Panc1 (cell line): ENCODE results near the gene TIMM50.

Experiments
- POLR2AphosphoS5 ChIP-seq: IDR thresholded peaks from 2 replicates; pipeline ENCODE4 v1.6.1; 2012; ENCODE audit warnings: mild to moderate bottlenecking, low read depth, low read length, moderate library complexity
- REST ChIP-seq, 2 experiments: IDR thresholded peaks; 2 replicates each; pipeline ENCODE4 v1.6.1; 2011 to 2012; ENCODE audit warnings: low read depth in 2 of 2, control low read depth in 1 of 2, low read length in 1 of 2, mild to moderate bottlenecking in 1 of 2, moderate library complexity in 1 of 2; ENCODE audit not compliant: insufficient read depth in 1 of 2
- SIN3A ChIP-seq: IDR thresholded peaks from 2 replicates; pipeline ENCODE4 v1.6.1; 2012; ENCODE audit warnings: low read depth, mild to moderate bottlenecking, low read length, moderate library complexity, borderline replicate concordance; ENCODE audit not compliant: insufficient read depth
- TCF7L2 ChIP-seq: IDR thresholded peaks from 2 replicates; pipeline ENCODE4 v1.6.1; 2011; ENCODE audit warnings: mild to moderate bottlenecking, low read depth, low read length, inconsistent platforms
- TF ChIP-seq, protein P1 (sequence below): fragments of 450-650 bp; IDR thresholded peaks from 2 replicates; pipeline ENCODE4 v1.5.1; 2017; ENCODE audit warnings: mild to moderate bottlenecking

GRCh38 chr19:39472746-39473442, 7.7 kb upstream of the TIMM50 start:
- no peak for TF ChIP-seq POLR2AphosphoS5
- no peak for TF ChIP-seq REST (IDR thresholded peaks at IDR 0.05; ENCODE audit: insufficient read depth in 1 of 2, low read depth in 2 of 2, low read length in 1 of 2)
- TF ChIP-seq, protein P1, sequence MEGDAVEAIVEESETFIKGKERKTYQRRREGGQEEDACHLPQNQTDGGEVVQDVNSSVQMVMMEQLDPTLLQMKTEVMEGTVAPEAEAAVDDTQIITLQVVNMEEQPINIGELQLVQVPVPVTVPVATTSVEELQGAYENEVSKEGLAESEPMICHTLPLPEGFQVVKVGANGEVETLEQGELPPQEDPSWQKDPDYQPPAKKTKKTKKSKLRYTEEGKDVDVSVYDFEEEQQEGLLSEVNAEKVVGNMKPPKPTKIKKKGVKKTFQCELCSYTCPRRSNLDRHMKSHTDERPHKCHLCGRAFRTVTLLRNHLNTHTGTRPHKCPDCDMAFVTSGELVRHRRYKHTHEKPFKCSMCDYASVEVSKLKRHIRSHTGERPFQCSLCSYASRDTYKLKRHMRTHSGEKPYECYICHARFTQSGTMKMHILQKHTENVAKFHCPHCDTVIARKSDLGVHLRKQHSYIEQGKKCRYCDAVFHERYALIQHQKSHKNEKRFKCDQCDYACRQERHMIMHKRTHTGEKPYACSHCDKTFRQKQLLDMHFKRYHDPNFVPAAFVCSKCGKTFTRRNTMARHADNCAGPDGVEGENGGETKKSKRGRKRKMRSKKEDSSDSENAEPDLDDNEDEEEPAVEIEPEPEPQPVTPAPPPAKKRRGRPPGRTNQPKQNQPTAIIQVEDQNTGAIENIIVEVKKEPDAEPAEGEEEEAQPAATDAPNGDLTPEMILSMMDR, result no peak
- no peak for TF ChIP-seq SIN3A
- TF ChIP-seq TCF7L2, result no peak
